H1 (cell line): ENCODE measurements around the gene ACP6. TPM values are rescaled to one million over a fixed set of nuclear protein-coding genes. Genes with fewer than 3 reads are reported as not detected.

Source experiments
- CBX8 ChIP-seq: fragments of 300-800, 300-1000 bp; sonication (generic); IDR thresholded peaks from 2 replicates; pipeline ENCODE4 v1.7.1; 2016; ENCODE audit warnings: low read depth, low read length, borderline replicate concordance
- CHD7 ChIP-seq: fragments of 300-600 bp; sonication (generic); IDR thresholded peaks from 2 replicates; pipeline ENCODE4 v1.7.1; 2012; ENCODE audit warnings: low read length, moderate library complexity, mild to moderate bottlenecking, inconsistent platforms; ENCODE audit not compliant: insufficient replicate concordance
- CTCF ChIP-seq, 3 experiments: IDR thresholded peaks; 1 replicate in 2 of 3; 2 replicates in 1 of 3; pipeline versions ENCODE4 v1.5.1 to v1.6.1; 2011; ENCODE audit warnings: low read length in 3 of 3, mild to moderate bottlenecking in 3 of 3, inconsistent platforms in 2 of 3, low read depth in 1 of 3, moderate library complexity in 1 of 3; ENCODE audit not compliant: insufficient read depth in 1 of 3; ENCODE audit errors: control extremely low read depth in 1 of 3
- E2F6 ChIP-seq: IDR thresholded peaks from 2 replicates; pipeline ENCODE4 v1.6.1; 2012; ENCODE audit warnings: inconsistent platforms
- JUND ChIP-seq: IDR thresholded peaks from 2 replicates; pipeline ENCODE4 v1.6.1; 2011; ENCODE audit warnings: mild to moderate bottlenecking, improper control_type of control experiment, low read length
- KDM5A ChIP-seq: fragments of 200-600 bp; IDR thresholded peaks from 2 replicates; pipeline ENCODE4 v1.7.1; 2012; ENCODE audit warnings: mild to moderate bottlenecking, low read length, inconsistent platforms, mixed read lengths
- YY1 ChIP-seq: IDR thresholded peaks from 2 replicates; pipeline ENCODE4 v1.6.1; 2011; ENCODE audit warnings: low read depth, mild to moderate bottlenecking, low read length
- polyA plus RNA-seq, 7 experiments: library from polyadenylated mRNA; depleted of rRNA in 3 of 7; stranded (reverse) in 5 of 7; unstranded in 2 of 7; fragments of >200 nt in 5 of 7; fragments of 200-250 nt in 2 of 7; gene quantifications; 1 replicate in 5 of 7; 2 replicates in 1 of 7; 4 replicates in 1 of 7; pipeline versions ENCODE4 v1.2.1 to v1.2.3, GENCODE V29; 2011 to 2013; ENCODE audit warnings: missing spikeins in 2 of 7, mixed read lengths in 2 of 7
- total RNA-seq: library from RNA; stranded (reverse); fragmentation: NEBNext Ultra II Directional; extraction: Animal tissue kit (Norgen Biotek cat#: 25700); gene quantifications from 2 replicates; pipeline ENCODE4 v1.2.1, GENCODE V29; 2021

Gene ACP6
- total and polyA plus RNA-seq, 2 of the 8 experiments (the other 6 are each of a cell fraction or from before 2014, with no cell fraction given): 11.4 to 17.7 TPM

- TF ChIP-seq CHD7 (no peak), YY1 (no peak), KDM5A (no peak), E2F6 (no peak), CBX8 (no peak), JUND (no peak), CTCF (IDR thresholded peaks at IDR 0.05; ENCODE audit: control extremely low read depth in 1 of 3, insufficient read depth in 1 of 3, low read depth in 1 of 3, low read length in 3 of 3) (no peak)
- TF ChIP-seq, all 59 proteins: peak for 0
Observed at GRCh38 chr1:147631839-147632238, 38.5 kb downstream of the ACP6 start (continued).
